Activated CD8-positive, alpha-beta memory T cell treated with anti-CD3 and anti-CD28 coated beads, Interleukin-2, amount 10 ng/mL, durations not matched to agents 7 days and 5 days (primary cell): ENCODE data around the gene WDR81. TPM values are rescaled to one million over a fixed set of nuclear protein-coding genes. Genes with fewer than 3 reads are reported as not detected.

ENCODE experiments used
- ATAC-seq: fragments of 150-1000 bp; cut with Tn5 transposase; one replicate; pipeline ENCODE4 v1.10.0; 2021; ENCODE audit warnings: moderate library complexity
- CTCF ChIA-PET: fragments of 350-600 bp; sonication (Branson Sonifier 250); formaldehyde crosslinking; loops from one replicate; lab custom pipeline; 2021; ENCODE audit warnings: antibody characterized with exemption; lab: Charles Lee
- DNase-seq: peaks from one replicate; pipeline ENCODE4 v3.0.0-alpha.2; 2020
- H3K27ac Mint-ChIP-seq: one replicate; pipeline ENCODE4 v1.8.0; 2021; ENCODE audit warnings: mild to moderate bottlenecking, mixed read lengths
- H3K27me3 Mint-ChIP-seq: one replicate; pipeline ENCODE4 v1.8.0; 2021; ENCODE audit warnings: mixed read lengths
- H3K36me3 Mint-ChIP-seq: one replicate; pipeline ENCODE4 v1.8.0; 2021; ENCODE audit warnings: mild to moderate bottlenecking, mixed read lengths
- H3K4me1 Mint-ChIP-seq: one replicate; pipeline ENCODE4 v1.8.0; 2021; ENCODE audit warnings: mixed read lengths
- H3K4me3 Mint-ChIP-seq: one replicate; pipeline ENCODE4 v1.8.0; 2021; ENCODE audit warnings: mild to moderate bottlenecking, moderate library complexity, mixed read lengths
- H3K9me3 Mint-ChIP-seq: one replicate; pipeline ENCODE4 v1.8.0; 2022; ENCODE audit warnings: low read depth, mixed read lengths
- total RNA-seq, 2 experiments: library from RNA; stranded (reverse); gene quantifications; one replicate each; pipeline ENCODE4 v1.2.3, GENCODE V29; 2021

Gene WDR81
- total RNA-seq, 2 experiments from 2014 or later, result 28.7 to 32.1 TPM

DNA sequence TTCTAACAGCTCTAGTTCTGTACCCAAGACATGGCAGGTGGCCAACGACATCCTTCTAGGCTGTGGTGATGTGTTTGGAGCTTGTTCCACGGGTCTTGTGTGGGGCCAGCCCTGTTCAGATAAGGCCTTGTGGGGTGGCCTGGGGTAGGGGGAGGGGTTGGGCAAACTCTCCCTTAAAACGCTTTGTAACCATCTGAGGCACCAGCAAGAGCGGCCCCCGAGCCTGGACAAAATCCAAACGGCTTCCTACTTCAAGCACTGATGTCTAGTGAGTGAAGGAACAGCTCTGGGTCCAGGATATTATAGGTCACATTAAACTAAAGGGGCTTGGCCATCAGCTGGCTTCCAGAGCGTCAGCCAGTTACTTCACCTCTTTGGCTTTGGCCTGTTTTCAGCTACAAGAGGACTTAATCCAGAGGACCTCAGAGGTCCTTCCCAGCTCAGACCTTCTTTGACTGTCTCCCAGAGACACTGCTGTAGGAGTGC lies 49.2 kb downstream of the WDR81 start:
- no peak overlapping the region for H3K27ac Mint-ChIP-seq
- no peak for DNase-seq
- H3K4me1 Mint-ChIP-seq, result peaks cover 8% of the 10 kb centered on the region
- H3K9me3 Mint-ChIP-seq, result no peaks in the 10 kb centered on the region
- CTCF ChIA-PET, result interaction anchor here (0.9 kb wide), 1 partner anchor 53 kb away, joined by 3 read pairs; no protein-coding TSS in a partner anchor
- peaks cover 5% of the 10 kb centered on the region for H3K27me3 Mint-ChIP-seq
- H3K4me3 Mint-ChIP-seq, result no peak overlapping the region
- ATAC-seq, result no peak
- peaks cover 5% of the 10 kb centered on the region for H3K36me3 Mint-ChIP-seq

- no peak for ATAC-seq
- no peak for DNase-seq
- H3K9me3 Mint-ChIP-seq, result no peaks in the 10 kb centered on the region
- CTCF ChIA-PET, result no interaction called here
- H3K27me3 Mint-ChIP-seq, result peaks cover 5% of the 10 kb centered on the region
- peaks cover 5% of the 10 kb centered on the region for H3K36me3 Mint-ChIP-seq
- no peak overlapping the region for H3K27ac Mint-ChIP-seq
- peaks cover 5% of the 10 kb centered on the region for H3K4me1 Mint-ChIP-seq
- no peak overlapping the region for H3K4me3 Mint-ChIP-seq
Observed at GRCh38 chr17:1774390-1775176, 50.1 kb downstream of the WDR81 start.

- peak overlapping the region; percentile 66 for H3K27ac Mint-ChIP-seq
- H3K27me3 Mint-ChIP-seq, result no peaks in the 10 kb centered on the region
- CTCF ChIA-PET, result no interaction called here
- ATAC-seq (no peak), DNase-seq (no peak)
- H3K4me1 Mint-ChIP-seq, result no peaks in the 10 kb centered on the region
- H3K36me3 Mint-ChIP-seq, result peaks cover 10% of the 10 kb centered on the region
- H3K4me3 Mint-ChIP-seq, result no peak overlapping the region
- no peaks in the 10 kb centered on the region for H3K9me3 Mint-ChIP-seq
Observed at GRCh38 chr17:1776328-1776727, 51.8 kb downstream of the WDR81 start.

GRCh38 chr17:1776857-1777256 lies 52.4 kb downstream of the WDR81 start:
- H3K27me3 Mint-ChIP-seq, result no peaks in the 10 kb centered on the region
- H3K9me3 Mint-ChIP-seq, result no peaks in the 10 kb centered on the region
- no peak overlapping the region for H3K4me3 Mint-ChIP-seq
- DNase-seq, result no peak
- CTCF ChIA-PET, result interaction anchor here (0.6 kb wide), 1 partner anchor 108 kb away, joined by 3 read pairs; no protein-coding TSS in a partner anchor
- peak overlapping the region; percentile 24 for H3K27ac Mint-ChIP-seq
- peaks cover 1% of the 10 kb centered on the region for H3K4me1 Mint-ChIP-seq
- ATAC-seq, result no peak
- H3K36me3 Mint-ChIP-seq, result peaks cover 15% of the 10 kb centered on the region

DNA sequence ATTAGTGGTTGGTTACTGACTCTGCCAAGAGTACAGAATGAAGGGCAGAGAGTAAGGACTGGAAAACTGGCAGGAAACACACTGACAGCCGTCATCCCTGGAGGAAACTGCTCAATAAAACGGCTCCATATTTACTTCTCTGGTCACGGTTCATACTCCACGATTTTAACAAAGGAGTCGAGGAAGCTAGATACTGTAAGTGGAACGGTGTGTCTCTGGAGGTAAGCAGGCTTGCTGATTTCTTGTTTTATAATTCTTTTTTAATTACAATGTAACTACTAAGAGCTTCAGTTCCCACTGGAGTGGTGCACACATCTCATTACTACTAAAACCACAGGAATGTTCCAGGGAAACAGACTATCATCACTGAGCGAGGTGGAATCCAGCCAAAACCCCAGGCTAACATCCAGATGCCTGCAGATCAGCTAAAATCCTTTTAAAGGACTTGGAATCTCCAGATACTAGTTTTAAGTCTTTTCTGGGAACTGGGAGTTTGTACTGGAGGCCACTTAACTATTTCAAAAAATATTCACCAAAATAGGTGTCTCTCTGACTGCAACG lies 55.1 kb downstream of the WDR81 start:
- Mint-ChIP-seq H3K36me3 (peaks cover 30% of the 10 kb centered on the region), H3K27me3 (no peaks in the 10 kb centered on the region), H3K9me3 (no peaks in the 10 kb centered on the region), H3K27ac (no peak overlapping the region), H3K4me1 (peaks cover 2% of the 10 kb centered on the region), H3K4me3 (no peak overlapping the region)
- DNase-seq (no peak), ATAC-seq (no peak)
- CTCF ChIA-PET, result no interaction called here

DNA sequence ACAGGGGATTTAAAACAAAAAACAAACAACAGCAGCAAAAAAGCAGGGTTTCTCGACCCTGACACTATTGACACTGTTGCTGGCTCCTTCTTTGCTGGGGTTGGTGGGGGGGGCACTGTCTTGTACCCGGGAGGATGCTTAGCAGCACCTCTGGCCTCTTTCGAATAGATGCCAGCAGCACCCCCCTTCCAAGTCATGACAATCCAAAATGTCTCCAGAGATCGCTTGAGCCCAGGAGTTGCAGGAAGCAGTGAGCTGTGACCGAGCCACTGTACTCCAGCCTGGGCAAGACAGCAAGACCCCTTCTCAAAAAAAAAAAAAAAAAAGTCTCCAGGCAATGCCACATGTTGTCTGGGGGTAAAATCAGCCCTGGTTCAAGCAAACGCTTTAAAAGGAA lies 57.7 kb downstream of the WDR81 start:
- ATAC-seq, result no peak
- no peak overlapping the region for H3K4me3 Mint-ChIP-seq
- no peaks in the 10 kb centered on the region for H3K27me3 Mint-ChIP-seq
- H3K27ac Mint-ChIP-seq, result no peak overlapping the region
- H3K36me3 Mint-ChIP-seq, result peaks cover 34% of the 10 kb centered on the region
- no peak for DNase-seq
- no peaks in the 10 kb centered on the region for H3K9me3 Mint-ChIP-seq
- peaks cover 2% of the 10 kb centered on the region for H3K4me1 Mint-ChIP-seq
- CTCF ChIA-PET, result no interaction called here

- Mint-ChIP-seq H3K4me3 (no peak overlapping the region), H3K27ac (no peak overlapping the region)
- CTCF ChIA-PET, result interaction anchor here (0.8 to 2.2 kb wide), 5 partner anchors 16 to 67 kb away, joined by 3 to 10 read pairs (median 4); no protein-coding TSS in a partner anchor
Observed at GRCh38 chr17:1783271-1783670, 58.8 kb downstream of the WDR81 start.

GRCh38 chr17:1783834-1784611 lies 59.5 kb downstream of the WDR81 start:
- no peak overlapping the region for H3K4me3 Mint-ChIP-seq
- CTCF ChIA-PET, result interaction anchor here (0.6 to 2.2 kb wide), 6 partner anchors 16 to 68 kb away, joined by 3 to 10 read pairs (median 4); no protein-coding TSS in a partner anchor
- peaks cover 36% of the 10 kb centered on the region for H3K36me3 Mint-ChIP-seq
- H3K27ac Mint-ChIP-seq, result no peak overlapping the region
- no peaks in the 10 kb centered on the region for H3K27me3 Mint-ChIP-seq
- DNase-seq (no peak), ATAC-seq (no peak)
- peaks cover 2% of the 10 kb centered on the region for H3K4me1 Mint-ChIP-seq
- H3K9me3 Mint-ChIP-seq, result no peaks in the 10 kb centered on the region

More at GRCh38 chr17:1783271-1783670, 58.8 kb downstream of the WDR81 start:
- no peaks in the 10 kb centered on the region for H3K27me3 Mint-ChIP-seq
- H3K4me1 Mint-ChIP-seq, result peaks cover 2% of the 10 kb centered on the region
- no peak for ATAC-seq
- H3K36me3 Mint-ChIP-seq, result peaks cover 34% of the 10 kb centered on the region
- no peak for DNase-seq
- no peaks in the 10 kb centered on the region for H3K9me3 Mint-ChIP-seq

DNA sequence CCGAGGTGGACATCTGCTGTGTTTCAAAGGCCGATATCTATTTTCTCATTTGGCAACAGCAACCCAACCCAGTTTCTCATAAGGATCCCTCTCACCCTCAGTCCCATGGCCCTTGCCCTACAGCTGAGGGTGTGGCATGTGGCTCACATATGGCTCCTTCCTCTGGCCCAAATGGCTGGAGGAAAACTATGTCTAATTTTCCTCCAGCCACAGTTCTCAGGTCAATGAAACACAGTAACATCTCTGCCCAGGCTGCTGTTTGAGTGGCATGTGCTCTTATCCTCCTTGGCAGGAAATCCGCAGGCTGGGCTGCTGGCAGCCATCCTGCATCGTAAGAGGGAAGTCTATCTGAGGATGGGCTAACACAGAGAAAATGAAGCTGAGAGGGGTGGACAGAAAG lies 61.4 kb downstream of the WDR81 start:
- Mint-ChIP-seq H3K27ac (no peak overlapping the region), H3K27me3 (no peaks in the 10 kb centered on the region), H3K4me1 (peaks cover 2% of the 10 kb centered on the region), H3K9me3 (no peaks in the 10 kb centered on the region), H3K4me3 (no peak overlapping the region), H3K36me3 (peaks cover 35% of the 10 kb centered on the region)
- CTCF ChIA-PET, result interaction anchor here (0.8 kb wide), 1 partner anchor 64 kb away, joined by 3 read pairs; no protein-coding TSS in a partner anchor
- ATAC-seq, result no peak
- DNase-seq, result no peak

DNA sequence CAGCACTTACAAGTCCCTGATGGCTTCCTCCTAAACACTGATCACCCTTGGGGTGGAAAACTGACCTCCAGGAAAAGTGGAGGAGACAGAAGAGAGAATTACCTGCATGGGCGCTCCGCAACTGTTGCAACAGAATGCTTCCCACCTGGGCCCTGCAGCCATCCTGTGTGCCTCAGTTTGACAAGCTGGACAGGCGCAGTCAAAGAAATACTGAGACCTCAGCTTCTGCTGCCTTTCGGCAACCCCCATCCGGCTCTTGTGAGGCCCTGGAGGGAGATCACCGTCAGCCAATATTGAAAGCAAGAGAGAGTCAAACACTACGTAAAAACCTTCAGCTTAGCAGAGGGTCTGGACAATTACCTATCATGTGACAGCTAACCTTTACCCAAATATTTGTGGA lies 62.2 kb downstream of the WDR81 start:
- peaks cover 2% of the 10 kb centered on the region for H3K4me1 Mint-ChIP-seq
- CTCF ChIA-PET, result no interaction called here
- no peak overlapping the region for H3K4me3 Mint-ChIP-seq
- H3K27ac Mint-ChIP-seq, result no peak overlapping the region
- H3K9me3 Mint-ChIP-seq, result no peaks in the 10 kb centered on the region
- DNase-seq, result no peak
- no peak for ATAC-seq
- peaks cover 32% of the 10 kb centered on the region for H3K36me3 Mint-ChIP-seq
- H3K27me3 Mint-ChIP-seq, result no peaks in the 10 kb centered on the region

DNA sequence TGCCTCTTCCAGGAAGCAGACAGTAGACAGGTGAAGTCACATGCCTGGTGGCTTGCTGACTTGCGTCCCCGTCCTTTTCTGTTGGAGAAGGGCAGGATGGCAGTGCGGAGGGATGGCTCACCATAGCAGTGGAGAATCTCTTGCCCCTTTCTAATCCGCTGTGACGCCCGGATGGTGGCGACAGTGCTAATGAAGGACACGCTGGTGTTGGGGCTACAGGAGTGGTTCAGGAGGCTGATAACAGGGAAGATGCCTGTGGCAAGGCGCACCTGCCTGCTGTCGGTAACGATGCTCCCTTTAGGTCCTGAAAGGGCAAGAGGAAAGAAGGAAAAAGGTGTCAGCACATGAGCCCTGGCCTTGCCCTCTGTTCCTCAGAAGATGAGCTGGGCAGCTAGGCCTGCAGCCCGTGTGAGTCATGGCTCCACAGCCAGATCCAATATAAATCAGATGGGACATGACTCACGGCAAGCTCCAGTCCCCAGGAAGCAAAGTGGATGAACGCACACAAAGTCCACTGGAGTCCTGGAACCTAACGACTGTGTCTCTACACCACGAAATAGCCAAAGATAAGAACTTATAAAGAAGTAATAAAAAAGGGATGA lies 62.9 kb downstream of the WDR81 start:
- Mint-ChIP-seq H3K9me3 (no peaks in the 10 kb centered on the region), H3K36me3 (peaks cover 25% of the 10 kb centered on the region), H3K4me3 (no peak overlapping the region), H3K27ac (no peak overlapping the region), H3K27me3 (no peaks in the 10 kb centered on the region), H3K4me1 (no peaks in the 10 kb centered on the region)
- DNase-seq (no peak), ATAC-seq (no peak)
- CTCF ChIA-PET, result interaction anchor here (1.0 kb wide), 1 partner anchor 138 kb away, joined by 3 read pairs; the partner anchor contains the start of gene RILP
